HL-60 (cell line): ENCODE results near the gene USP10.

Experiments
- DNase-seq, 2 experiments: peaks; one replicate each; pipeline ENCODE4 v3.0.0-alpha.2; 2010 to 2020; ENCODE audit warnings: low read depth in 1 of 2, low spot score in 1 of 2
- H3K27ac ChIP-seq: fragments of 250-450 bp; sonication (Bioruptor Pico); replicated peaks from 2 replicates; pipeline ENCODE4 v1.5.1; 2020; ENCODE audit warnings: mild to moderate bottlenecking, moderate library complexity
- H3K27me3 ChIP-seq: fragments of 250-450 bp; sonication (Bioruptor Pico); 2 replicates; pipeline ENCODE4 v1.5.1; 2021; ENCODE audit warnings: mild to moderate bottlenecking, moderate library complexity; ENCODE audit not compliant: insufficient read depth, poor library complexity, severe bottlenecking
- H3K4me3 ChIP-seq: replicated peaks from 2 replicates; pipeline ENCODE4 v1.5.1; 2011; ENCODE audit warnings: mild to moderate bottlenecking, control low read depth, low read length; ENCODE audit not compliant: insufficient read depth
- GABPA ChIP-seq: IDR thresholded peaks from 2 replicates; pipeline ENCODE4 v1.6.1; 2012; ENCODE audit warnings: low read depth
- POLR2AphosphoS5 ChIP-seq: IDR thresholded peaks from 2 replicates; pipeline ENCODE4 v1.6.1; 2012; ENCODE audit warnings: low read depth
- SPI1 ChIP-seq: IDR thresholded peaks from 2 replicates; pipeline ENCODE4 v1.6.1; 2012; ENCODE audit warnings: low read depth, mild to moderate bottlenecking, borderline replicate concordance
- long read RNA-seq: library from polyadenylated mRNA; unstranded; transcript quantifications from one replicate; pipeline ENCODE4 v2.0.0, GENCODE V29; 2020
- TF ChIP-seq, protein P1 (sequence below): IDR thresholded peaks from one replicate; pipeline ENCODE4 v1.5.1; 2011; ENCODE audit warnings: low read length, control low read depth, inconsistent platforms; ENCODE audit not compliant: insufficient read depth
- TF ChIP-seq, protein P2 (sequence below): IDR thresholded peaks from 2 replicates; pipeline ENCODE4 v1.6.1; 2012; ENCODE audit warnings: low read depth; ENCODE audit not compliant: insufficient replicate concordance

The USP10 gene, protein sequence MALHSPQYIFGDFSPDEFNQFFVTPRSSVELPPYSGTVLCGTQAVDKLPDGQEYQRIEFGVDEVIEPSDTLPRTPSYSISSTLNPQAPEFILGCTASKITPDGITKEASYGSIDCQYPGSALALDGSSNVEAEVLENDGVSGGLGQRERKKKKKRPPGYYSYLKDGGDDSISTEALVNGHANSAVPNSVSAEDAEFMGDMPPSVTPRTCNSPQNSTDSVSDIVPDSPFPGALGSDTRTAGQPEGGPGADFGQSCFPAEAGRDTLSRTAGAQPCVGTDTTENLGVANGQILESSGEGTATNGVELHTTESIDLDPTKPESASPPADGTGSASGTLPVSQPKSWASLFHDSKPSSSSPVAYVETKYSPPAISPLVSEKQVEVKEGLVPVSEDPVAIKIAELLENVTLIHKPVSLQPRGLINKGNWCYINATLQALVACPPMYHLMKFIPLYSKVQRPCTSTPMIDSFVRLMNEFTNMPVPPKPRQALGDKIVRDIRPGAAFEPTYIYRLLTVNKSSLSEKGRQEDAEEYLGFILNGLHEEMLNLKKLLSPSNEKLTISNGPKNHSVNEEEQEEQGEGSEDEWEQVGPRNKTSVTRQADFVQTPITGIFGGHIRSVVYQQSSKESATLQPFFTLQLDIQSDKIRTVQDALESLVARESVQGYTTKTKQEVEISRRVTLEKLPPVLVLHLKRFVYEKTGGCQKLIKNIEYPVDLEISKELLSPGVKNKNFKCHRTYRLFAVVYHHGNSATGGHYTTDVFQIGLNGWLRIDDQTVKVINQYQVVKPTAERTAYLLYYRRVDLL
- long read RNA-seq, transcript USP10-201 (14 exons, 3,009 nt): major isoform, 561 of 774 reads
- long read RNA-seq, transcript USP10-207 (12 exons, 1,315 nt): minor isoform, 12 of 774 reads
- long read RNA-seq, partial matches to known transcripts: 56 of 774 reads
- long read RNA-seq, other reads (novel, unspliced or antisense): 143 of 774 reads

DNA sequence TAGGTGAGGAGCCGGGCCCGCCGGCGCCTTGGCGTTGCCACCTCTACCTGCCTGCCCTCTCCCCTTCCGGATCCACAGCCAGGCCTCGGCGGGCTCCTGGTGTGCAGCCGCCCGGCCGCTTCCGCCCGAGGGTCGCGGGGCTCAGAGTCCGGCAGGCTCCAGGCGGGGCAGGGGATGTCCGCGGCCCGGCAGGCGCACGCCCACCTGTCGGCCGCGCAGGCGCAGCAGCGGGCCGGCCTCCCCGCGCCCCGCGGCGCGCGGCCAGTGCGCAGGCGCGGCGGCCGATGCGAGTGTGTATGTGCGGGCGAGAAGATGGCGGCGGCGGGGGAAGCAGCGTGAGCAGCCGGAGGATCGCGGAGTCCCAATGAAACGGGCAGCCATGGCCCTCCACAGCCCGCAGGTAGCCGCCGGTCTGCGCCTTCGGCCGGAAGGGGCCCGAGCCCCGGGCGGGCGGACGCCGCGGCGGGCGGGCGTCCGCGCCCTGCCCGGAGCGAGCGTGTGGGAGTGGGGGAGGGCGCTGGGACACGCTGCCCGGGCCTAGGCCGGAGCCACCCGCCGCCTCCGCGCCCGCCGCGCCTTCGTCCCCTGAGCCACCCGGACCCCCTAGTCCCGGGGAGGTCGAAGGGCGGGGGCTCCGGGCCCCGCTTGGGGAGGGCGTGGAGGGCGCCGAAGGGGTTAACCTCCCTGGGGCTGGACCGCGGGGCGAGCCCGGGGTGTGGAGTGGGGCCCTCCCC lies at the start of gene USP10:
TSS of gene USP10 (plus strand) at position 289 of the 734 bp plus-strand sequence. CDS start at position 380, 91 bp downstream.
- no peak for TF ChIP-seq GABPA
- no peak for TF ChIP-seq SPI1
- TF ChIP-seq, protein P1, sequence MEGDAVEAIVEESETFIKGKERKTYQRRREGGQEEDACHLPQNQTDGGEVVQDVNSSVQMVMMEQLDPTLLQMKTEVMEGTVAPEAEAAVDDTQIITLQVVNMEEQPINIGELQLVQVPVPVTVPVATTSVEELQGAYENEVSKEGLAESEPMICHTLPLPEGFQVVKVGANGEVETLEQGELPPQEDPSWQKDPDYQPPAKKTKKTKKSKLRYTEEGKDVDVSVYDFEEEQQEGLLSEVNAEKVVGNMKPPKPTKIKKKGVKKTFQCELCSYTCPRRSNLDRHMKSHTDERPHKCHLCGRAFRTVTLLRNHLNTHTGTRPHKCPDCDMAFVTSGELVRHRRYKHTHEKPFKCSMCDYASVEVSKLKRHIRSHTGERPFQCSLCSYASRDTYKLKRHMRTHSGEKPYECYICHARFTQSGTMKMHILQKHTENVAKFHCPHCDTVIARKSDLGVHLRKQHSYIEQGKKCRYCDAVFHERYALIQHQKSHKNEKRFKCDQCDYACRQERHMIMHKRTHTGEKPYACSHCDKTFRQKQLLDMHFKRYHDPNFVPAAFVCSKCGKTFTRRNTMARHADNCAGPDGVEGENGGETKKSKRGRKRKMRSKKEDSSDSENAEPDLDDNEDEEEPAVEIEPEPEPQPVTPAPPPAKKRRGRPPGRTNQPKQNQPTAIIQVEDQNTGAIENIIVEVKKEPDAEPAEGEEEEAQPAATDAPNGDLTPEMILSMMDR: no peak
- peak; percentile 83 for TF ChIP-seq POLR2AphosphoS5
- TF ChIP-seq, protein P2, sequence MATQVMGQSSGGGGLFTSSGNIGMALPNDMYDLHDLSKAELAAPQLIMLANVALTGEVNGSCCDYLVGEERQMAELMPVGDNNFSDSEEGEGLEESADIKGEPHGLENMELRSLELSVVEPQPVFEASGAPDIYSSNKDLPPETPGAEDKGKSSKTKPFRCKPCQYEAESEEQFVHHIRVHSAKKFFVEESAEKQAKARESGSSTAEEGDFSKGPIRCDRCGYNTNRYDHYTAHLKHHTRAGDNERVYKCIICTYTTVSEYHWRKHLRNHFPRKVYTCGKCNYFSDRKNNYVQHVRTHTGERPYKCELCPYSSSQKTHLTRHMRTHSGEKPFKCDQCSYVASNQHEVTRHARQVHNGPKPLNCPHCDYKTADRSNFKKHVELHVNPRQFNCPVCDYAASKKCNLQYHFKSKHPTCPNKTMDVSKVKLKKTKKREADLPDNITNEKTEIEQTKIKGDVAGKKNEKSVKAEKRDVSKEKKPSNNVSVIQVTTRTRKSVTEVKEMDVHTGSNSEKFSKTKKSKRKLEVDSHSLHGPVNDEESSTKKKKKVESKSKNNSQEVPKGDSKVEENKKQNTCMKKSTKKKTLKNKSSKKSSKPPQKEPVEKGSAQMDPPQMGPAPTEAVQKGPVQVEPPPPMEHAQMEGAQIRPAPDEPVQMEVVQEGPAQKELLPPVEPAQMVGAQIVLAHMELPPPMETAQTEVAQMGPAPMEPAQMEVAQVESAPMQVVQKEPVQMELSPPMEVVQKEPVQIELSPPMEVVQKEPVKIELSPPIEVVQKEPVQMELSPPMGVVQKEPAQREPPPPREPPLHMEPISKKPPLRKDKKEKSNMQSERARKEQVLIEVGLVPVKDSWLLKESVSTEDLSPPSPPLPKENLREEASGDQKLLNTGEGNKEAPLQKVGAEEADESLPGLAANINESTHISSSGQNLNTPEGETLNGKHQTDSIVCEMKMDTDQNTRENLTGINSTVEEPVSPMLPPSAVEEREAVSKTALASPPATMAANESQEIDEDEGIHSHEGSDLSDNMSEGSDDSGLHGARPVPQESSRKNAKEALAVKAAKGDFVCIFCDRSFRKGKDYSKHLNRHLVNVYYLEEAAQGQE: no peak
- H3K4me3 ChIP-seq: peak within 1 kb of the TSS; percentile 94
- H3K27ac ChIP-seq: peak within 1 kb of the TSS; percentile 67
- peak; percentile 67 to 74 for DNase-seq
- H3K27me3 ChIP-seq: no peaks in the 10 kb centered on the region

DNA sequence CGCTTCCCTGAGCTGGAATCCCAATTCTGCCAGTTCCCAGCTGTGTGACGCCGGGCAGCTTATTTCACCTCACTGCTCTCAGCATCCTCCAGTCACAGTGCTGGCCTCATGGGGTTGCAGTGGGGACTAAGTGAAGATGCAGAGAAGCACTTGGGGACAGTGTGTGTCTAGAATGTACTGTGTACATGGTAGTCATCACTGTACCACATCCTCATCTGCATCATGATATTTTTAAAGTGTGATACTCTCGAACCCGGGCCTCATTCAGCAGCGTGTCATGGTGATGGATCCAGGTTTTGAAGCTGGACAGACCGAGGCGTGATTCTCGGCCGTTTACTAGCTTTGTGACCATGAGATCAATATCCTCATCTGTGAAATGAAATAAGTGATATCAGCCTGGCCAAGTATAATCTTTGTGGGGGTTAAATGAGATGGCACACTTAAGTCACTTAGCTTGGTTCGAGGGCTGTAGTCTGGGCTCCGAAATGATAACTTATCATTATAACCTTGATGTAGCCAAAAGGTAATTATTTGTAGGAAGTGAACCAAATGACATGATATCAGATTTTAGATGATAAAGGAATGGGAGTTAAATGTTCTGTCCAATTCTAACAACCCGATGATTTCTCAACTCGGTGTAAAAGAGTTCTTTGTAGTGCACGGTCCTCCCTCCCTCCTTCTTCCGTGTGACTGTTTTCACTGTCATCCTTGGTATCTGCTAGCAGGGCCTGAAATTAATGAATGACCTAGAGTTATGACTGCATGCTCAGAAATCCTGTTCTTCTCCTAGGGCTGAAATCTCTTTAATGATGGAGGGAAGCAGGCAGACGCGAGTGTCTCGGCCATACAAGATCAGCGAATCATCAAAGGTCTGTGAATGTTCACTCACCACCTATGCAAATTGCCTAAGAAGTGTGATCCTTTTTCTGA lies 49.5 kb upstream of the USP10 start:
- Histone ChIP-seq H3K4me3 (no peak overlapping the region), H3K27ac (no peak overlapping the region), H3K27me3 (no peaks in the 10 kb centered on the region)
- TF ChIP-seq POLR2AphosphoS5 (no peak), GABPA (no peak), SPI1 (no peak)
- TF ChIP-seq, protein P1: no peak
- TF ChIP-seq, protein P2: no peak
- DNase-seq: no peak

DNA sequence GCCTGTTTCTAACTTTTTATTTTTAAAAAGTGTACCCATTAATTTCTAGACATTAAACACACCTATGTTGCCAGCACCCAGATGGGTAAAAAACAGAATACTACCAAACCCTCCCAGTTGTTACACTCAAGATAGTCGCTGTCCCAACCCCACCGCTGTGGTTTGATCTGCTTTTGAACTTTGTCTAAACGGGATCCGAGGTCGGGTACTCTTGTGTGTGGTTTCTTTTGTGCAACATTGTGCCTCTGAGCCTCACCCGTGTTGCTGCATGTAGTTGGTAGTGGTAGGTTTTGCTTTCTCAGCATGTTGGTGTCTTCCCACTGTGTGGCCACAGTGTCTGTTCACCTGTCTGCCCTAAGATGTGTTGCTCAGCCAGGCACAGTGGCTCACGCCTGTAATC lies 47.2 kb upstream of the USP10 start:
- no peak overlapping the region for H3K27ac ChIP-seq
- no peak overlapping the region for H3K4me3 ChIP-seq
- DNase-seq: peak in 1 of 2 experiments; percentile 18
- no peaks in the 10 kb centered on the region for H3K27me3 ChIP-seq
- TF ChIP-seq, protein P2: no peak
- TF ChIP-seq GABPA (no peak), SPI1 (no peak), POLR2AphosphoS5 (no peak)
- TF ChIP-seq, protein P1: no peak
